HG03469 (cell line): ENCODE measurements around the gene RIPK1.

Source experiments
- ATAC-seq: cut with Tn5 transposase; IDR thresholded peaks from one replicate; pipeline ENCODE4 v1.9.1; 2021; ENCODE audit warnings: mild to moderate bottlenecking, moderate library complexity, moderate number of reproducible peaks; ENCODE audit not compliant: unreplicated experiment

Gene RIPK1

GRCh38 chr6:3079682-3080081 is 11.4 kb downstream of the RIPK1 start:
- no peak for ATAC-seq

DNA sequence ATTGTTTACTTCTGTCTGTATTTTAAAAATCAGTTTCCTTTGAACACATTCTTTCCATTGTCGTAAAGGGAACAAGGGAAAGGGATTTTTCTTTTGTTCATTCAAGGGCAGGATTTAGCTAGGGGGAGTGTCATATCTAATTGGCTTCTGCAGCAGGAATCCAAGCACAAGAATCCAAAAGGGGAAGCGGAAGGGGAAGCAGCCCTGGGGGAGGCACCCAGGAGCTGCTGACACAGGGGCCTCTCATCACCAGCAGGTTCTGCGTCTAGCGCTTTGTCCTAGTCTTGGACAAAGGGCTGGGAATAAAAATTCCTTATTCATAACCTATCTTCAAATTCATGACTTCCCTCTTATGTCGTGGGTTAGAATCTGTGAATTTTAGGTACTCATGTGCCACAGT is 13.7 kb downstream of the RIPK1 start:
- ATAC-seq = no peak

- ATAC-seq = no peak
Measured at GRCh38 chr6:3085074-3085473, 16.8 kb downstream of the RIPK1 start.

- no peak for ATAC-seq
Measured at GRCh38 chr6:3086282-3086946, 18.1 kb downstream of the RIPK1 start.

GRCh38 chr6:3088446-3088845 is 20.2 kb downstream of the RIPK1 start:
- ATAC-seq = no peak

DNA sequence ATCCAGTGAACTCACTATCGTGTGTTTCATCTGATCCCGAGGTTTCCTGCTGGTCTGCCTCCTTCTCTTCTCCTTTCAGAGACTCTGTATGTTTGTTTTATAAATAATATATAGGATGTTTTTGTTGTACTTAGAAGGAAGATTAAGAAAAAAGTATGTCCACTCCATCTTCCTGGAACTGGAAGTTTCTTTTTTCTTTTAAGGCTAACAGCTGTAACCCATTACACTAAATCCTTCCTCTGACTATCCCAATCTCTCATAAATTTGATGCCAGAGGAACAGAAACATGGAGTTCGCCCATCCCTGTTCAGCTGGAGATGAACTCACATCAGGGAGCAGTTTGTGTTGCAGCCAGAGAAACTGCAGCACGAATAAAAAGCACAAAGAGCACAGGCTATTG is 20.7 kb downstream of the RIPK1 start:
- no peak for ATAC-seq

GRCh38 chr6:3090013-3090412 is 21.7 kb downstream of the RIPK1 start:
- ATAC-seq = no peak

- ATAC-seq = no peak
Measured at GRCh38 chr6:3094815-3095214, 26.5 kb downstream of the RIPK1 start.

DNA sequence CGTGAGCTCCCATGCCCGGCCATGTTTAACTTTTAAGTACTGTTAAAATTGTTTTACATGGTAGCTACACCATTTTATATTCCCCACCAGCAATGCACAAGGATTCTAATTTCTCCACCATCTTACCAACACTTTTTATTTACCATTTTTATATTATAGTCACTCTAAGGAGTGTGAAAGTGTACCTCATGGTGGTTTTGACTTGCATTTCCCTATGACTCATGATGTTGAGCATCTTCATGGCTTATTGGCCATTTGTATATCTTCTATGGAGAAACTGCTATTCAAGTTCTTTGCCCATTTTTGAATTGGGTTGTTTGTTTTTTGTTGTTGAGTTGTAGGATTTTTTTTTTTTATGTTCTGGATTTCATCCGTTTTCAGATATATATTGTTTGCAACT is 34.6 kb downstream of the RIPK1 start:
- no peak for ATAC-seq

- no peak for ATAC-seq
Measured at GRCh38 chr6:3108746-3109414, 40.6 kb downstream of the RIPK1 start.

DNA sequence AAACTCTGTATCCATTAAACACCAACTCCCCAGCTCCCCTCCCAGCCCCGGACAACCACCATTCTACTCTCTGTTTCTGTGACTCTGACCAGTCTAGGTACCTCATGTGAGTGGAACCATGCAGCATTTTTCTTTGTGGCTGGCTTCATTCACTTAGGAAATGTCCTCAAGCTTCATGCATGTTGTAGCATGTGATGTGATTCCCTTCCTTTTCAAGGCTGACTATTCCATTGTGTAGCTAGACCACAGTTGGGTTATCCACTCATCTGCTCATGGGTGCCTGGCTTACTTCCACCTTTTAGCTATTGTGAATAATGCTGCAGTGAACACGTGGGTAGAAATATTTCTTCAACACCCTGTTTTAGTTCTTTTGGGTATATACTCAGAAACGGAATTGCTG is 41.5 kb downstream of the RIPK1 start:
- no peak for ATAC-seq

- ATAC-seq = no peak
Measured at GRCh38 chr6:3114377-3114776, 46.1 kb downstream of the RIPK1 start.

DNA sequence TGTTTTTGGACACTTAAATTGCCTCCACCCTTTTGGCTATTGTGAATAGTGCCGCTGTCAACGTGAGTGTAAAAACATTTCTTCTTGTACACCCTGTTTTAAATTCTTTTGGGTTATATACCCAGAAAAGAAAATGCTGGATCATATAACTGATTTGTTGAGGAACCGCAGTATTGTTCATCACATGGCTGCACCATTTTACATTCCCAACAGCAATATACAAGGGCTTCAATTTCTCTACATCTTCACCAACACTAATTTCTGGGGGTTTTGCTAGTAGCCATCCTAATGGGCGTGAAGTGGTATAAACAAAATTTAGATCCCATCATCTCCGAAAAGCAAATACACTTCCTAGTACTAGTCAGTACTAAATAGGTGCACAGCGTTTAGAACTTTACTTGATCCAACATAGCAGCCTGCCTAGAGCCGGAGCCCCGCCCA is 49.6 kb downstream of the RIPK1 start:
- no peak for ATAC-seq

GRCh38 chr6:3118353-3119039 is 50.2 kb downstream of the RIPK1 start, which contains the start of gene BPHL:
BPHL (plus strand) TSS chr6:3118711; CDS start chr6:3118741, 30 bp downstream.
- peak; percentile 71 for ATAC-seq

- peak; percentile 3 for ATAC-seq
Measured at GRCh38 chr6:3119040-3119723, 50.9 kb downstream of the RIPK1 start.

- ATAC-seq = no peak
Measured at GRCh38 chr6:3120765-3121089, 52.4 kb downstream of the RIPK1 start.

DNA sequence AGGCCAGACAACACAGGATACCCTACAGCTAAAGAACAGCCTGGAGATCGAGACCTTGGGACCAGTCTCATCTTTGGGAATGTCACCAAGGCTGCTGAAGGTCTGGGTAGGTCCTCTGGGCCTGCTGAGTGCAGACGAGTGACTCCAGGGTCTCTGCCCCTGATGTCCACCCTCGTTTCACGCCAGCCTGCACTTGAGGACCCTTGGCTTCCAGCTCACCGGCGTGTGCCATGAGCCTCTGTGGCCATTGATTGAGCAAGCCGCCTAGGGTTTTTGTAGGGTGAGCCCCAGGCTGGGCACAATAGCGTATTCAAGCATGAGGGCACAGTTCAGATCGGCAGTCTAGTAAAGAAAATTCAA is 54.5 kb downstream of the RIPK1 start:
- no peak for ATAC-seq

GRCh38 chr6:3124667-3125066 is 56.4 kb downstream of the RIPK1 start:
- no peak for ATAC-seq

DNA sequence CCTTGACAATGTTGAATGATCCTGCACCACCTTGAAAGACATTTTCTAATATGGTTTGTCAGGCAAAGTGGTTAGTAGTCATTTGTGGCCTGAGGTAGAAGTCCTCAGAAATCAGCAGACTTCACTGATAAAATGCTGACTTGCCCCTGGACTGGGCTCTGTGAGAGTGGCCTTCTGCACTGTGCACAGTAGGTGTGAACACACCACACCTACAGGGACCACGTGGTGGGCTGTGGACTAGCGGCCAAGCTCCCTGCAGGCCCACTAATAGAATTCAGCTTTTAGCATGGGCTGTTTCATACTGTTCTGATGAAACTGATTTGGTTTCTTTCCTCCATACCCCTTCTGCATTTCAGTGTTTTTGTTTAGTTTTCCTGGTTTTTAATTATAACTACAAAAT is 57.5 kb downstream of the RIPK1 start:
- no peak for ATAC-seq

DNA sequence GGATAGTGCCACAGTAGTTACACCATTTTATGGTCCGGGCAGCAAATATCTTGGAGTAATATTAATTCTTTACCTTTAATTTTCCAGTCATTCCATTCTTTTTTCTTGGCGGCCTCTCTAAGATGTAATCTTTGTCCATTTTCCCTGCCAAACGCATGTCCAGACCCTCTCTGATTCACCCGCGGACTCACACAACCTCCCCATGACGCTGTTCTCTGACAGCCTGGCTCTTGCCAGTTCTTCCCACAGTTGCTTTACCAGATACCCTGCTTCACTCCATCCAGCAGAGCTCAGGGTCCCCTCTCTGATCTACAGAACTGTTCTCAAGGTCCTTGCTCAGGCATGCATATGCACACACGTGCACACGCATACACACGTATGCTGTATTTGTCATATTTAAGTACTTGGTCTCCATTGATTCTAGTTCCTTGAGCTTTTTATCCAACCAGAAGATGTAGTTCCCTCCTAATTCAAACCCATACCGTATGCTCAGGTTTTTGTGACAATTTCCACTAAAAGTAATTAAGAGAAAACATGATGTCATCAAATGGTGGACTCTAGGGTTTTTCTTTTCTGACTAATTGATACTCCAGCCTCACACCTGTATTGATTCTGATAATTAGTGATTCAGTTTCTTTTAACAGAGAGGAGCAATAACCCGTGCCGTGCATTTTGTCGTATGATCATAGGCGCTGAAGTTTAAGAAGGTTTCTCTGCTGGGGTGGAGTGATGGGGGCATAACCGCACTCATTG is 60.2 kb downstream of the RIPK1 start:
- no peak for ATAC-seq

- ATAC-seq = no peak
Measured at GRCh38 chr6:3131695-3132094, 63.4 kb downstream of the RIPK1 start.
